HFFc6 (cell line): Measurements from ENCODE around the gene SMAD5. TPM values are rescaled to one million over a fixed set of nuclear protein-coding genes. Genes with fewer than 3 reads are reported as not detected.

ENCODE experiments used
- DNase-seq: peaks from one replicate; pipeline ENCODE4 v3.0.0-alpha.2; 2018
- H3K27ac Mint-ChIP-seq: 2 replicates; pipeline ENCODE4 v1.8.0; 2020; ENCODE audit warnings: mild to moderate bottlenecking, mixed read lengths
- H3K27me3 Mint-ChIP-seq: 2 replicates; pipeline ENCODE4 v1.8.0; 2021; ENCODE audit warnings: mild to moderate bottlenecking, moderate library complexity, mixed read lengths; ENCODE audit not compliant: insufficient read depth
- H3K36me3 Mint-ChIP-seq: 2 replicates; pipeline ENCODE4 v1.8.0; 2021; ENCODE audit warnings: low read depth, mixed read lengths
- H3K4me1 Mint-ChIP-seq: 2 replicates; pipeline ENCODE4 v1.8.0; 2020; ENCODE audit warnings: low read depth, mixed read lengths
- H3K4me3 Mint-ChIP-seq: 2 replicates; pipeline ENCODE4 v1.8.0; 2020; ENCODE audit warnings: mild to moderate bottlenecking, moderate library complexity, mixed read lengths
- H3K9me3 Mint-ChIP-seq: 2 replicates; pipeline ENCODE4 v1.8.0; 2020; ENCODE audit warnings: mild to moderate bottlenecking, mixed read lengths
- total RNA-seq, 6 experiments: library from RNA; stranded (reverse); fragmentation: NEBNext Ultra II Directional; extraction: Animal tissue kit (Norgen Biotek cat#: 25700); gene quantifications; 2 replicates in 1 of 6; 3 replicates in 5 of 6; pipeline ENCODE4 v1.2.3, GENCODE V29; 2021
- TF ChIP-seq, protein P1 (sequence below): fragments of 200-600 bp; sonication (generic); IDR thresholded peaks from 2 replicates; pipeline ENCODE4 v1.5.0; 2021; ENCODE audit warnings: antibody characterized with exemption, mild to moderate bottlenecking

The SMAD5 gene
- total RNA-seq, 6 experiments from 2014 or later: 54.9 to 66.9 (median 62.6) TPM

DNA sequence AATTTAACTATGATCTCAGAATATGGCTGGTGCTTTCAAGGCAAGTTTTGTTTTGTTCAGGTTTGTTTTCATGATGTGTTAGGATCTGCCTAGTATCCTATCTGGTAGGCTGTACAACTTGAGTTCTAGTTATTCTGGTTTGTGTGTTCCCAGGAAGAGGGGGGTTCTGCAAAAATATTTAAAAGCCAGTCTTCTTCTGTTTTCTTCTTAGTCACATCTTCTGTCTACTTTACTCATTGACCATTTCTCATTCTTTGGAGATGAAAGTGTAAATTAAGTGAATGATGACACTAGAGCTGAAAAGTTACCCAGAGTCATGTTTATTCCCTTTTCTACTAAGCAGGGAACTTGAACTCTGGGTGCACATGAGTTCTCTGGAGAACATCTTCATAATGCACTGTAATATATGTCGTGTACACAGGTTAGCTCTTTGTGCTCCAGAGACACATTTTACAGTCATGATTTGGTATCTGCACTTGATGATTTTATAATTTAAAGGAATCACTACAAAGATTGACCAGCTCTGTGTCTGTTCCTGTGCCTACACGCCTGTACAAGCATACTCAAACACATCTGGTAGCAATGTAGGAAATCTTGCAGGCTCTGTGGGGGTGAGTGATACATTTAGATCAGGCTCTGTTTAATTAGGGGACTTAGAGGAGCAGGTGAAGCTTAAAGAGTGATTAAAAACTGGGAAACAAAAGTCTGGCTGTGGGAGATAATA lies 5.0 kb downstream of the SMAD5 start:
- peaks cover 3% of the 10 kb centered on the region for H3K27me3 Mint-ChIP-seq
- DNase-seq: no peak
- H3K4me1 Mint-ChIP-seq: peaks cover 55% of the 10 kb centered on the region
- H3K36me3 Mint-ChIP-seq: 0 out of 2 replicates have a peak, but pooled peaks cover 4% of the 10 kb centered on the region
- H3K27ac Mint-ChIP-seq: peak overlapping the region; percentile 42
- no peak overlapping the region for H3K4me3 Mint-ChIP-seq
- TF ChIP-seq, protein P1, sequence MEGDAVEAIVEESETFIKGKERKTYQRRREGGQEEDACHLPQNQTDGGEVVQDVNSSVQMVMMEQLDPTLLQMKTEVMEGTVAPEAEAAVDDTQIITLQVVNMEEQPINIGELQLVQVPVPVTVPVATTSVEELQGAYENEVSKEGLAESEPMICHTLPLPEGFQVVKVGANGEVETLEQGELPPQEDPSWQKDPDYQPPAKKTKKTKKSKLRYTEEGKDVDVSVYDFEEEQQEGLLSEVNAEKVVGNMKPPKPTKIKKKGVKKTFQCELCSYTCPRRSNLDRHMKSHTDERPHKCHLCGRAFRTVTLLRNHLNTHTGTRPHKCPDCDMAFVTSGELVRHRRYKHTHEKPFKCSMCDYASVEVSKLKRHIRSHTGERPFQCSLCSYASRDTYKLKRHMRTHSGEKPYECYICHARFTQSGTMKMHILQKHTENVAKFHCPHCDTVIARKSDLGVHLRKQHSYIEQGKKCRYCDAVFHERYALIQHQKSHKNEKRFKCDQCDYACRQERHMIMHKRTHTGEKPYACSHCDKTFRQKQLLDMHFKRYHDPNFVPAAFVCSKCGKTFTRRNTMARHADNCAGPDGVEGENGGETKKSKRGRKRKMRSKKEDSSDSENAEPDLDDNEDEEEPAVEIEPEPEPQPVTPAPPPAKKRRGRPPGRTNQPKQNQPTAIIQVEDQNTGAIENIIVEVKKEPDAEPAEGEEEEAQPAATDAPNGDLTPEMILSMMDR: no peak
- H3K9me3 Mint-ChIP-seq: no peaks in the 10 kb centered on the region

GRCh38 chr5:136141561-136141960 lies 8.9 kb downstream of the SMAD5 start:
- TF ChIP-seq, protein P1: no peak
- Mint-ChIP-seq H3K36me3 (0 out of 2 replicates have a peak, but pooled peaks cover 4% of the 10 kb centered on the region), H3K4me1 (peaks cover 36% of the 10 kb centered on the region)

GRCh38 chr5:136143312-136143711 lies 10.7 kb downstream of the SMAD5 start:
- Mint-ChIP-seq H3K27me3 (no peaks in the 10 kb centered on the region; the same call in 1 of the 2 replicates), H3K9me3 (no peaks in the 10 kb centered on the region), H3K27ac (no peak overlapping the region), H3K4me3 (no peak overlapping the region), H3K36me3 (0 out of 2 replicates have a peak, but pooled peaks cover 6% of the 10 kb centered on the region), H3K4me1 (peaks cover 25% of the 10 kb centered on the region)
- no peak for DNase-seq
- TF ChIP-seq, protein P1: no peak

More at GRCh38 chr5:136141561-136141960, 8.9 kb downstream of the SMAD5 start:
- no peaks in the 10 kb centered on the region for H3K9me3 Mint-ChIP-seq
- H3K27ac Mint-ChIP-seq: no peak overlapping the region
- no peak overlapping the region for H3K4me3 Mint-ChIP-seq
- no peaks in the 10 kb centered on the region; the same call in 1 of the 2 replicates for H3K27me3 Mint-ChIP-seq
- no peak for DNase-seq

DNA sequence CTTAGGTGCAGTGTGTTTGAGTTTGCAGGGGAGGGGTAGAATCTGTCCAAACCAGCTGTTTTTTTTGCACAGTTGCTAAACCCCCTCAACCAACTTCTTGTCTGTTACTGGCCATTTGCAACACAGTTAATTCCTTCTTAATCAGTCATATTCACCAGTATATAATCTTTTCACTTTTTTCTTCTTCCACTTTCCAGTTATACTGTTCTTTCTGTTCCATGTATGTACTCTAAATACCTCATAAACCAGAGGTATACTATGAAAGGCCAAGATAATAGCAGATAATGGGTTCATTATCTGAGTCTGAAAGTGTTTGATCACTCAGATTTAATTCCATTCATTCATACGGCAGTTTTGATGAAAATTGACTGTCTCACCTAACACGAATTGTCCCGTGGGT lies 11.1 kb downstream of the SMAD5 start:
- no peak for DNase-seq
- Mint-ChIP-seq H3K36me3 (0 out of 2 replicates have a peak, but pooled peaks cover 7% of the 10 kb centered on the region), H3K9me3 (no peaks in the 10 kb centered on the region), H3K27ac (no peak overlapping the region), H3K4me1 (peaks cover 22% of the 10 kb centered on the region; the same call in 1 of the 2 replicates), H3K4me3 (no peak overlapping the region), H3K27me3 (no peaks in the 10 kb centered on the region; the same call in 1 of the 2 replicates)
- TF ChIP-seq, protein P1: no peak

GRCh38 chr5:136145030-136145429 lies 12.4 kb downstream of the SMAD5 start:
- Mint-ChIP-seq H3K9me3 (no peaks in the 10 kb centered on the region), H3K4me1 (peaks cover 27% of the 10 kb centered on the region), H3K27ac (no peak overlapping the region), H3K4me3 (no peak overlapping the region), H3K27me3 (no peaks in the 10 kb centered on the region), H3K36me3 (0 out of 2 replicates have a peak, but pooled peaks cover 3% of the 10 kb centered on the region)
- TF ChIP-seq, protein P1: no peak
- DNase-seq: no peak
